ENCODE measurements around the gene MYO1D.
"Not testable (repeated sequence)": the region's sequence is repeated elsewhere in the genome, so short reads cannot be mapped to it uniquely, and the experiment has no call there.

Gene MYO1D

DNA sequence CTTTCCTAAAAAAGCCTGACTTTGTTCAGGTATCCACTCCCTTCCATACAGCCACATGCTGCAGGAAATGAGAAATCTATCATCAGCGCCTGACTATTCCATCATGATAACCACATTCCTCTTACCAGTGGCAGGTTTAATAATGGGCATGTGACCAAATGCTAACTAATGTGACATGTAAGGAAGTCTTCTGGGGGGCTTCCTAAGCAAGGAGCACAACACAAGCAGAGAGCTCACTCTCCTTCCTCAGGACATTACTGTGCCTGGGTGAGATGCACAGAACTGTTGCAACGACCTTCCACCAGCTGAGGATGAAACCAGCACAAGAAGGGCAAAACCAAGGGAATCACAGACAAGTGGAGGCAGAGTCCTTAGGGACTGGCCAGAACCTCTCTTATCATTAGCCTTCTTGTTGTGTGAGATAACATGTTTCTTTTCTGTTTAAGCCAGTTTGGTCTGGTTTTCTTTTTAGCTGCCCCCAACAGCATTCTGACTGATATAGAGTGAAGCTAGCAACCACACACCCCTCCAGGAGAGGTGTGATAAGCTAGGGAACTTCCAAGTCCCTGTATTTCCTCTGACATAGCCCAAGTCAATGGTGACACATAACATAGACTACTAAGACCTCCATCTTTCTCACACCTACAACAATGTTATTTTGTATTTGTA is 16.9 kb downstream of the MYO1D start:
- DNase-seq (ENCODE audit: low read depth in 4 of 4, low spot score in 1 of 4), result no peak

DNA sequence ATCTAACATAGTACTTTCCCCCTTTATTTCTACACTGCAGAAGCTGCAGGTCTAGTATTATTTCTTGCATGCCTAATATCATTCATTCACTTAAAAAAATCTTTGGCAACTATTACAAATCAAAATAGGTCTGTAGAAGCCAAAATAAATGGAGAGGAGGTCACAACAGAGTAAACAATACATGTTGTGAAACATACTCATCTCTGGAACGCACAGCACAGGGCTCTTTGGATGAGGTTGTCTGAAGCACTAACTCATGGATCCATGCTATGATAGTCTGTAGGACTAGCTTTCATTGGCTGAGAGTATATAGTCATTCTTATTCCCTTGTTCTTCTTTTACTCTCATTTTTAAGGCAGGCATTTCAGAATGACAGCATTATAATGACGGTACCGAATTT is 21.3 kb downstream of the MYO1D start:
- DNase-seq (ENCODE audit: low read depth in 4 of 4, low spot score in 1 of 4), result no peak

DNA sequence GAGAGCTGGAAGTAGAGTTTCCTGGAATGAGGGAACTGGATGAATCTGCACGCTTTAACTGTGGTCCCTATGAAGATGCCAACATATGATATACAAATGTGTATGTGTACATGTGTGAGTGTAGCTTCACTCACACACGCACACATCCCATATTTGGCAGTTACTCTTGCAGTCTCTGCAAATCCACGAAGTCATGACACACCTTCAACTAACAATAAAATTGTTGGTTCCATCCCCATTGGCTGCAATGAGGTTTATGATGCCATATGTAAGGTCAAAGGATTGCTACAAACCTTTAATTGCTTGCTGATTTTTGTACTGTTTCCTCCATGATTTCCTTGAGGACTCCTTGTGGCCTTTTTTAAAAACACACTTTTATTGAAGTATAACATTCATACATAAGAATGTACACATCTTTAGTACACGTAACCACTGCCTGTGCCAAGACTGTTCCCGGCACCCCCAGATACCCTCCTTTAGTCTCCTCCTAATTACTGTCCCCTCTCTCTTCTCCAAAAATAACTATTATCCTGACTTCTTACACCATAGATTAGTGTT is 22.0 kb downstream of the MYO1D start:
- no peak for DNase-seq (ENCODE audit: low read depth in 4 of 4, low spot score in 1 of 4)

DNA sequence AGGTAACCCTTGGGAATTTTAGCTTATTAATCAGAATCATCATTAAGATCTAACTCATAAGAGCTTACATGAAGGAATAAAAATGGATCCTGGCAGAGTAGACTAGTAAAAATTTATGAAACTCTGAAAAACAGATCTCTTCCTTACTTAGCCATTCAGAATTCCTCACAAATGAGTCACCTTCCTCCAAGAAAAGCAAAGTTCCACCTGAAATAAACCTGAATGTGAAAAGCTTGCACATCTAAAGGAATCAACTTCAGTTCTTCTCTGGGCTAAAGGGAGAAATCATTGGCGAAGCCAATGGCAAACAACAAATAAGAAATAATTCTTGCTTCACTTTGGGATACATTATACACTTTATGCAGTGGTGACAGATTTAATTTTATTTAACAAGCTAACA is 22.7 kb downstream of the MYO1D start:
- DNase-seq (ENCODE audit: low read depth in 4 of 4, low spot score in 1 of 4), result no peak

DNA sequence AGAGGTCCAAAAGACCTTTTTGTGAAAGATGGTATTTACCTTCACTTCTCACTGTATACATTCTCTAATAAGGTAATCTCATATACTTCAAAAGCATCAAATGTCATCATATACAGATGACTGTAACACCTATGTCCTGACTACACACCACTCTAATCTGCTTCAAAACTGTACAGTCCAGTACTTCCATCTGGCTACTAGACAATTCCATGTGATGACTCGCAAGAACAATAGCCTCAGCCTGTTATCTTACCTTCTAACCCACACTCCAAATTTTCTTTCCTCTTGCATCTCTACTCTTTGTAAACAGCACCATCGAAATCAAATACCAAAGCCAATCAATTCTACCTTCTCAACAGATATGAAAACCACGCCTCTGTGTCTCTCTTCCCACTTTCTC is 24.1 kb downstream of the MYO1D start:
- no peak for DNase-seq (ENCODE audit: low read depth in 4 of 4, low spot score in 1 of 4)

DNA sequence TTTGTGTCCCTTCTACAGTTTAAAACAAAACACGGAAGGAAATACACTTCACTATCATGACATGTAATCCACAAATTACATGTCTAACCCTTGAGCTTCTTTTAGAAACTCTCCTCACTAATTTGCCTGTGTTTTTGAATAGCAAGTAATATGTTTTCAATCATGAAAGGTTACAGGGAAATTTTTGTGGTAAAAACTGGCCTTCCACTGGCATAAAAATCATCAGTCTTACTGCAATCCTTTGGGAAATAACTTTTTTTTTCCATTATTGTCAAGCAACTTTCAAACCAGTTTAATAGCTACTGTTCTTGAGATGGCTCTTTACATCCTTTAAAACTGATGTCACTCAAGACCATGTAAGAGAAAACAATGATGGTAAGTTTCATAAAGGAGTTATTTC is 27.0 kb downstream of the MYO1D start:
- no peak for DNase-seq (ENCODE audit: low read depth in 4 of 4, low spot score in 1 of 4)

DNA sequence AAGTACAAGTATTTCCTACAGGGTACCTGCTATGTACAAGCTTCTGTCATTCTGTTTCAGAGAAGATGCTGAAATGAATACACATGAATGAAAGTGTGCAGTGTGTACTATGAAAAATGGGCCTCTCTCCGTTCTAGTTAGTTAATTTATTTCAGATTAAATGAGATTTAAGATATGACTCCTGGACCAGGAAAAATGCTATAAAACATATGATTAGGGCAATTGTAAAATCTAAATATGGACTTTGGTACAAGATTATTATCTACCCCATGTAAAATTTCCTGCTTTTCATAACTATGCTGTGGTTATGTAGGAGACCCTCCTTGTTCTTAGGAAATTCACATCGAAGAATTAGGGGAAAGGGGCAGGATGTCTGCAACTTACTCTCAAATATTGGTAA is 28.9 kb downstream of the MYO1D start:
- no peak for DNase-seq (ENCODE audit: low read depth in 4 of 4, low spot score in 1 of 4)

DNA sequence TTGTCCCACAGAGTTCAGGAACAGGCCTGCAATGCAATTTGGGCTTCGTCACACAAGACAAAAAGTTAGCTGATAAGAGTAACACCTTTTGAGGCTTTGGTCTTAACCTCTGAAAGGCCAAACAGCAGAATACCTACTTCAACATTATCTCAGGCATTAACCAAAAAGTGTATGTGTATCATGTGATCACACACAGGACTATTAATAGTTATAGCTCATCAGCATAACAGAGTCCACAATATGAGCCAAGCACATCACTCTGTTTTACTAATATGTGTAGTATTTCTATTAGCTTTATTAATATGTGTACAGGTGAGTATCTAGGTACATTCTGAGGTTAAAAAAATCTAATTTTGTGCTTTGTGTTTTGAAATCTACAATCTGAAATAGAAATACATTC is 30.8 kb downstream of the MYO1D start:
- DNase-seq (ENCODE audit: low read depth in 4 of 4, low spot score in 1 of 4), result no peak

DNA sequence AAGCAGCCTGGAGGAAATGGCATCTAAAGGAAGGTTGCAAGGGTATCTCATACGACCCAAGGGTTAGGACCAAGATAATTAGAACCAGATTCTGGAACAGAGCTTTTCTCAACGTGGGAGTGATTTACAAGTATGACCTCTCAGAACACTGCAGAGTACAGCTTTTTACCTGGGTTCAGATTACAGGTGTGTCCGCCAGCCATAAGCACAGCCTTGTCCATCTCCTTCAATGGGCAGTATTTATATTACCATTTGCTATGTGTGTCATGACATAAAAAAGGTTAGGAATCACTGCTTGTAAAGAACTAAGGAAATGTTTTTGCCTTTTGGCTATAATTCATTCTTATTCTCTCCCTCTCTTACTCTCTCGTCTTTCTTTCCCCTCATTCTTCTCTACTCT is 36.7 kb downstream of the MYO1D start:
- DNase-seq (ENCODE audit: low read depth in 4 of 4, low spot score in 1 of 4), result no peak

DNA sequence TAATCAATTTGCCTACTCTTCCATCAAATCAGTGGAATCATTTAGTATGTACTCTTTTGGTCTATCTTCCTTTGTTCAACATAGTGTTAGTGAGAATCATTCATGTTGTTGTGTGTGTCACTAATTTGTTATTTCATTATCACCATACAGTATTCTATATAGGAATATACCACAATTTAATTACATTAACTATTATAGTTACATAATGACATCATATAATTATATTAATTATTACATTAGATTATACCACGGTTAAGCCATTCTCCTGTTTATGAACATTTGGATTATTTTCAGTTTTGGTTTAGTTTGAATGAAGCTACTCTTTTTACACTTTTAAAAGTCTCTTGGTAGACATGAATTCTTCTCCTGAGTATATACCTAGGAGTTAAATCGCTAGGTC is 40.4 kb downstream of the MYO1D start:
- DNase-seq (ENCODE audit: low read depth in 4 of 4, low spot score in 1 of 4), result no peak

DNA sequence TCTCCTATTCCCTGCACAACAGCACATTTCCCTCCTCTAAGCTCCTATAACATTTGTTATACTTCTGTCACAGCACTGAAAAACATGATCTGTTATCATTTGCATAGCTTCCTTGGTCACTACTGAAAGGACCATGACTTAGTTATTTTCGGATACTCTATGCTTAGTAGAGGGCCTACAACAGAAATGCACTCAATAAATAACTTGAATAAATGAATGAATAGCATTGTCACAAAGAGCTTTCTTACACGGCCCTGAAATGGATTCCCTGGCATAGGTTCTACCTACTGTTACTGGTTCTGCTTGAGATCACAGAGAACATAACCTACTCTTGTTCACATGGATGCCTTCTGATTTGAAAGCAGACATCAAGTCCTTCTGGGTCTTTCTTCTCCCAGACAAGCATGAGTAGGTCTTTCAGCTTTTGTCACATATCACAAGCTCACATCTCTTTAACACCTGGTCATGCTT is 41.6 kb downstream of the MYO1D start:
- DNase-seq (ENCODE audit: low read depth in 4 of 4, low spot score in 1 of 4), result no peak

DNA sequence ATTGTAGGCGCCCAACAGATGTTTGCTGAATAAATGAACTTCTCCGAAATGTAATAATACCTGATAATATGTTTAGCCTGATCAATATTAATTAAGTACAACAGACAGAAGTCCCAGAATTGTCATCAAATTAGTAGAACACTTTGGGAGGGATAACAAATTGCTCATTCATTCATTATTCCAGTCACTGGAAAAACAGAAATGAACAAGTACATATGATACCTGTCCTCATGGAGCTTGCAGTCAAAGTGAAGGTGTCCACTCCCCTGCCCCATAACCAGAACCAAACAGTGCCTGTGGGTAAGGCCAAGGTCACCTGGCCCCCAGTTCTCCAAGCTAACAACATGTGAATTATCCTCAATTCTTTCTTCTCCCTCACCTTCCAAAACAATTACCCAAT is 42.8 kb downstream of the MYO1D start:
- no peak for DNase-seq (ENCODE audit: low read depth in 4 of 4, low spot score in 1 of 4)

DNA sequence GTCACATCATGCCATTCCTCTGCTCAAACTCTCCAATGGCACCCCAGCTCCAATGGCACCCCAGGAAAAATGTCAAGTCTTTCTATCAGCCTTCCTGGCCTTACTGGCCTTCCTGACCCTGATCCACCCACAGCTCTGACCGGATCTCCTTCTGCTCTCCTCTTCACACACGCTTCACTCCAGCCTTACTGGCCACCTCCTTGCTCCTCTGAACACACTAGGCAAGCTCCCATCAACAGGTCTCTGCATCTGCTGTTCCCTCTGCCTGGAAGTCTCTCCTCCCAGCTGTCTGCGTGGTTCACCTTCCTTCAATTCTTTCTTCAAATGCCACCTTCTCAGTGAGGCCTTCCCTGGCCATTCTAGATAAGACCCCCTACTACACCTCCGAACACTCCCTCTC is 43.4 kb downstream of the MYO1D start:
- DNase-seq (ENCODE audit: low read depth in 4 of 4, low spot score in 1 of 4), result no peak

DNA sequence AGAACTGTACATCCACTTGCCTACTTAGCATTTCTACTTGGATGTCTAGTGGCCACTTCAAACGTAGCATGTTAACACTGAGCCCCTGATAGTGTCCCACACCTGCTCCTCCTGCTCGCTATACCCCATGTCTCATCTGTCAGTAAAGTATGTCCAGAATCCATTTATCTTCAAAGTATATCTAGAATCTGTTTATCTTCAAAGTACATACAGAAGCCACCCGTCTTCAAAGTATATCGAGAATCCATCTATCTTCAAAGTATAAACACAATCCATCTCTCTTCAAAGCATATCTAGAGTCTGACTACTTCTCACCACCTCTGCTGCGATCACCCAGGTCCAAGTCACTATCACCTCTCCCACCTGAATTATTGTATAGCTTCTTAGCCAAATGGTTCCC is 43.8 kb downstream of the MYO1D start:
- no peak for DNase-seq (ENCODE audit: low read depth in 4 of 4, low spot score in 1 of 4)

DNA sequence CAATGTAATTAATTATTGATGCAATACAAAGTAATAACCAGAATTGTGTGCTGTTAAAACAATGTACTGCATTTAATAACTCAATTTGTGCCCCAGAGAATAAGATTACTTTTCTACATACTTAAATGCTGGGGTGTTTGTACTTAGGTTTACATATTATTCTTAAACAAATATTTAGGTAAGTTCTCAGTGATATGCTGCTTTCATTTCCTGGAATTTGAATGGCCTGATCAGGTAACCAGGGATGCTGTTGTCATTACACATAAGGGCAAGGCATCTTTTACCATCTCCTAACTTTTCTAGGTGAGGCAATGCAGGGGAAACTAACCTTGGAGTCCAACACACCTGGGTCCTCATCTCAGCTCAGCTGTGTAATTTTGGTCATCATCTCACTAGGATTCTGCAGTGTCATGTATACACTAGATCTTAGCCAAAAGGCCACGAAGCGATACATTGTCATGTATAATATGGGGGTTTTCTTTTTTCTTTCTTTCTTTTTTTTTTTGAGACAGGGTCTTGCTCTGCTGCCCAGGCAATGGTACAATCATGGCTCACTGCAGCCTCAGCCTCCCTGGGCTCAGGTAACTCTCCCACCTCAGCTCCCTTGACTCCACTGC is 45.2 kb downstream of the MYO1D start:
- DNase-seq (ENCODE audit: low read depth in 4 of 4, low spot score in 1 of 4), result no peak

DNA sequence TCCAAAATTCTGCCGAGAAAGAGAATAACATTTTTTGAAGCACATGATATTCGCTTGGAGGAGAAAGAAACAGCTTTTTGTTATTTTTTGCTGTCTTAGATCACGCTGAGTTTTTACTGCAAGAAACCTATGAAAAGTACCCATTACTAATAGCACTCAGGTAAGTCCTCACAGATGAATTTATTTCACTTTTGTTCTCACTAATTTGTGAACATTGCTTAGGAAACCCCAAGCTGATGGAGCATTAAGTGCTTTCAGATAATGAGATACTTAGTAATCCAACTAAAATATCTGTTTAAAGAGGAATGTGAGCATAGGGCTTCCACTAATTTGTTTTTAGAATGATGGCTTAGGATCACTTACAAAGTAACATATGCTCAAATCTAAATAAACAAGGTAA is 45.7 kb downstream of the MYO1D start:
- DNase-seq (ENCODE audit: low read depth in 4 of 4, low spot score in 1 of 4), result no peak

DNA sequence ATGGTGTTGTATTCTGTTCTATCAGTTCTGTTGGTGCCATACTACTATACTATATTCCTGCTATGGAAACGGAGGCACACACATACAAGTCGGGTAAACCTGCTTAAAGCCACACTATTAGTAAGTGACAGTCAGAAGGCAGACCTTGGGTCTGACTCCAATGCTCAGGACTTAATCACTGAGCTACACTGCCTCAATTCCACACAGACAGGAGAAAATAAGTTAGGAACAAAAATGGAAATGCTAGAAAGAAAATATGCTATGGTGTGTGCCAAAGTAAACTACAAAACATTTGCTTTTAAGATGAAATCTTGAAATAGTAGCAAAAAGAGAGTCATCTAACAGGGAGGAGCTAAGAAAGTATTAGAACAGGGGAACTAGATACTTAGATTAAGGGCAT is 48.1 kb downstream of the MYO1D start:
- no peak for DNase-seq (ENCODE audit: low read depth in 4 of 4, low spot score in 1 of 4)

DNA sequence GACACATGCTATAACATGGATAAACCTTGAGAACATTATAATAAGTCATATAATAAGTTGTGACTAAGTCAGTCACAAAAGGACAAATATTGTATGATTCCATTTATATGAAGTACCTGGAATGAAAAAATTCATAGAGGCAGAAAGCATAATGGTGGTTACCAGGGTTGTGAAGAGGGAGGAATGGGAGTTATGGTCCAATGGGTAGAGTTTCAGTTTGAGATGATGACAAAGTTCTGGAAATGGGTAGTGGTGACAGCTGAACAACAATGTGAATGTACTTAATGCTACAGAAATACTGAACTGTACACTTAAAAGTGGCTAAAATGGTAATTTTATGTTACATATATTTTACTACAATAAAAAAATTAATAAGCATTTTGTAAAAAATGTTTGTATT is 49.7 kb downstream of the MYO1D start:
- DNase-seq (ENCODE audit: low read depth in 4 of 4, low spot score in 1 of 4), result no peak

DNA sequence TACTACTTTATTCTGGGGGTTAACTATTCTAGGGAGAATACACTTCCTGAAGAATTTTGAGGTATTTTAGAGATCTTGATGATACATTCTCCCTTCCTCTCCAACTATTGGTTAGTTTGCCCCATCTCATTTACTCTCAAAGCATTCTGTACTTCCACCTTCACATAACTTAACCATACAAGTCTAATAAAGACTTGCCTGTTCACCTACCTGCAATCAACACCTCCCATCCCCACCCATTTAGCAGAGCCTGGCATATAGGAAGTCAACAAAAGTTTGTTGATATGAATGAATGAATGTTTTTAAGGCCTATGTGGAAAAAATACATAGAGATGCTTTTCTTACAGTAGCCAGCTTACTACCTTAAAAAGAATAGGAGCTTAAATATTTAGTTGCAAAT is 50.8 kb downstream of the MYO1D start:
- no peak for DNase-seq (ENCODE audit: low read depth in 4 of 4, low spot score in 1 of 4)

DNA sequence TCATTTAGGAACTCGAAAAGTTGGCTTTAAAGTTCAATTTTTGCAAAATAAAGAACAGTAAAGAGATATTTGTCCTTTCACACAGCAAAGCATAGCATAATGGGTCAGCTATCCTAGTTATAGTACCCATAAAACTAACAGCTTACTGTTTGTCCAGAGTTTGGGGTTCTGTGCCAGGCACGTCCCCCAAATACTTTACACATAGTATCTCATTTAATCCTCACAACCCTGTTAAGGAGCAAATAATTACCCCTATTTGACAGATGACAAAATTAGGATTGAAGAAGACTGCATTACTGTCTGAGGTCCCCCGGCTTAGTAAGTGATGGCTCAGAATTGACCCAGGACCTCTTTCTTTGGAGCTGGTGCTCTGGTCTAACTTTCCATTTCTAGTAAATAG is 52.6 kb downstream of the MYO1D start:
- DNase-seq (ENCODE audit: low read depth in 4 of 4, low spot score in 1 of 4), result no peak

DNA sequence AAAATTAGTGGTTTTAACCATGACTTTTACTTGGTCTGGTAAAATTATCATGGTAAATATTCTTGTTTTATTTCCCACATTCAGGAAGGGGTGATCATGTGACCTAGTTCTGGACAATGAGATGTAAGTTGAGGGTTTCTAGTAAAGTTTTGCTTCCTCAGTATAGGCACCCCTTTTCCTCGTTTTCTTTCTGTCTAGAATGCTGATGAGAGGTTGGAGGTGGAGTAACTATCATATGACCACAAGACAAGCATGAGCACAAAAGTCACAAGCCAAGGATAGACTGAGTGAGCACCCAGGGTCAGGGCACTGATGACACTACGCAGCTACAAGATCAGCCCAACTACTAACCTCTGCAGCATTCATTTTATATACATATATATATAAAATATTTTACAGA is 53.9 kb downstream of the MYO1D start:
- no peak for DNase-seq (ENCODE audit: low read depth in 4 of 4, low spot score in 1 of 4)

DNA sequence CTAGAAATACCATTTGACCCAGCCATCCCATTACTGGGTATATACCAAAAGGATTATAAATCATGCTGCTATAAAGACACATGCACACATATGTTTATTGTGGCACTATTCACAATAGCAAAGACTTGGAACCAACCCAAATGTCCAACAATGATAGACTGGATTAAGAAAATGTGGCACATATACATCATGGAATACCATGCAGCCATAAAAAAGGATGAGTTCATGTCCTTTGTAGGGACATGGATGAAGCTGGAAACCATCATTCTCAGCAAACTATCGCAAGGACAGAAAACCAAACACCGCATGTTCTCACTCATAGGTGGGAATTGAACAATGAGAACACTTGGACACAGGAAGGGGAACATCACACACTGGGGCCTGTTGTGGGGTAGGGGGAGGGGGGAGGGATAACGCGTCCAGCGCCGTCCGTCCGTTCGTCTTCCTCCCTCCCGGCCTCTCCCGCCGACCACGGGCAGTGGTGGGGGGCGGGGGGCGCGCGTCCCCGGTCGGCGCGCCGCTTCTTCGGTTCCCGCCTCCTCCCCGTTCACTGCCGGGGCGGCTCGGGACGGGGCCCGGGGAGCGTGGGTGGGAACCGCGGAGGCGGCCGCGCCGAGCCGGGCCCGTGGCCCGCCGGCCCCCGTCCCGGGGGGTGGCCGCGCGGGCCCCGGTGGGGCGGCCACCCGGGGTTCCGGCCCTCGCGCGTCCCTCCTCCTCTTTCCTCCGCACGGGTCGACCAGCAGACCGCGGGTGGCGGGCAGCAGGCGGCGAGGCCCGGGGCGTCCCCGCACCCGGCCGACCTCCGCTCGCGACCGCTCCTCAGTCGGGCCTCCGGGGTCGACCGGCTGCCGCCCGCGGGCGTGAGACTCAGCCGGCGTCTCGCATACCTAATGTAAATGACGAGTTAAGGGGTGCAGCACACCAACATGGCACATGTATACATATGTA is 54.7 kb downstream of the MYO1D start:
- not testable (repeated sequence) for DNase-seq (ENCODE audit: low read depth in 4 of 4, low spot score in 1 of 4)
